Measurements from ENCODE around the gene JAML. TPM values are rescaled to one million over a fixed set of nuclear protein-coding genes. Genes with fewer than 3 reads are reported as not detected.

JAML gene
- total and polyA plus RNA-seq, 2 of the 13 experiments (the other 11 are each of a cell fraction or from before 2014, with no cell fraction given): 2.0 to 3.3 TPM

DNA sequence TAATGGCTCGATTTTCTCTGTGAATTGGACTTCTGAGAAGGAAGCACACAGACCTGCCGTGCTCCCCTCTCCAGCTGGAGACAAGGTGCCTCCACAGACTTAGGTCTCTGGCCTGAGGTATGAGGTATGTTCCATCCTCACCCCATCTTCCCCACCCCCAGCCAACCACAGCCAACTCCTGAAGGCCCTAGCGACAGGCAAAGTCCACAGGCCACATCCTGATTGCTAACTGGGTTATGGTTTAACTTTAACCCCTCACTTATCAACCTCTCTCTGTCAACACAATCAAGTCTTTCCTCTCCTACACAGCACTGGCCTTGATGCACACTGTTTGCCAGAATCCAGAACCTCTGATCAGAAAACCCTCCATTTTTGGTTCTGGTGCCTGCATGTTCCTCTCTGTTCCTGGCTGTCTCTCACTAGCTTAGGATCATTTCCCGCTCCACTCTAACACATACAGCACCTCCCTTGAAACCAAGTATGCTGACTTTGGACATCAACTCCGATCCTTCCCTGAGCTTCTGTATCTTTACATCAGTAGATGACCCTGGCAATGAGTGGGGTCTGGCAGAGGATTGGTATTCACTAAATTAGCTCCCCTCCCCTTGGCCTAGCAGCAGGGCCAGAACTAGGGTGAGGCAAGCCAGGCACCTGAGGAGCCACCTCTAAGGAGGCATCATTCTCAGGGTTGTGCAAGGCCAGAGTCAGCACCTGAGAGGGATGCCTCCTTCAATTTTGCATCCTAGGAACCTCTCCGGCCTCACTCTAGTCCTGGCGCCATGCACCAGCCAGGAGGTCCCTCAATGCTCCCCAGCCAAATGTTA is 22.0 kb downstream of the JAML start (continued):
- TF ChIP-seq, protein P1, sequence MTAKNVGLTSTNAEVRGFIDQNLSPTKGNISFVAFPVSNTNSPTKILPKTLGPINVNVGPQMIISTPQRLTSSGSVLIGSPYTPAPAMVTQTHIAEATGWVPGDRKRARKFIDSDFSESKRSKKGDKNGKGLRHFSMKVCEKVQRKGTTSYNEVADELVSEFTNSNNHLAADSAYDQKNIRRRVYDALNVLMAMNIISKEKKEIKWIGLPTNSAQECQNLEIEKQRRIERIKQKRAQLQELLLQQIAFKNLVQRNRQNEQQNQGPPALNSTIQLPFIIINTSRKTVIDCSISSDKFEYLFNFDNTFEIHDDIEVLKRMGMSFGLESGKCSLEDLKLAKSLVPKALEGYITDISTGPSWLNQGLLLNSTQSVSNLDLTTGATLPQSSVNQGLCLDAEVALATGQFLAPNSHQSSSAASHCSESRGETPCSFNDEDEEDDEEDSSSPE (CRISPR knock-in tag; IDR thresholded peaks at IDR 0.05): peak; percentile 45
- TF ChIP-seq ZNF609 (CRISPR knock-in tag; IDR thresholded peaks at IDR 0.05; ENCODE audit: borderline replicate concordance): peak; percentile 87
- TF ChIP-seq HNF1A (IDR thresholded peaks at IDR 0.05; ENCODE audit: low read depth): peak; percentile 90
- peak; percentile 96 for TF ChIP-seq HNF1A (CRISPR knock-in tag; IDR thresholded peaks at IDR 0.05; ENCODE audit: borderline replicate concordance)
- TF ChIP-seq GZF1 (CRISPR knock-in tag; IDR thresholded peaks at IDR 0.05): no peak
- no peak for TF ChIP-seq ZNF550 (CRISPR knock-in tag; IDR thresholded peaks at IDR 0.05; ENCODE audit: borderline replicate concordance)
- peak; percentile 10 for TF ChIP-seq ZEB1 (IDR thresholded peaks at IDR 0.05; ENCODE audit: insufficient replicate concordance, low read depth)
- TF ChIP-seq SPEN (CRISPR knock-in tag; IDR thresholded peaks at IDR 0.05; ENCODE audit: low read depth): peak; percentile 45; the same call in 1 of the 2 replicates
- peak; percentile 75 for TF ChIP-seq CEBPG (CRISPR knock-in tag; IDR thresholded peaks at IDR 0.05)
- TF ChIP-seq PRPF4 (IDR thresholded peaks at IDR 0.05; ENCODE audit: low read depth, low read length, poor library complexity, severe bottlenecking): peak; percentile 53
- peak; percentile 89; the same call in 1 of the 2 replicates for TF ChIP-seq ZNF556 (CRISPR knock-in tag; IDR thresholded peaks at IDR 0.05; ENCODE audit: borderline replicate concordance)
- TF ChIP-seq ZBTB2 (CRISPR knock-in tag; IDR thresholded peaks at IDR 0.05; ENCODE audit: low read depth): no peak
- TF ChIP-seq NONO (IDR thresholded peaks at IDR 0.05): no peak
- peak; percentile 53; the same call in 1 of the 2 replicates for TF ChIP-seq NONO (CRISPR knock-in tag; conservative IDR thresholded peaks at IDR 0.05)
- peak; percentile 94 for TF ChIP-seq HNF4A (CRISPR knock-in tag; IDR thresholded peaks at IDR 0.05)
- TF ChIP-seq IRX3 (CRISPR knock-in tag; IDR thresholded peaks at IDR 0.05; ENCODE audit: borderline replicate concordance, low read depth): 0 out of 2 replicates have a peak, but pooled peaks have one; percentile 52
- TF ChIP-seq ZNF17 (CRISPR knock-in tag; IDR thresholded peaks at IDR 0.05): no peak
